ENCODE data around the gene MS4A12. TPM values are rescaled to one million over a fixed set of nuclear protein-coding genes. Genes with fewer than 3 reads are reported as not detected.

MS4A12 gene
- total RNA-seq, 1 experiment from 2014 or later: not detected

- Mint-ChIP-seq H3K36me3 (ENCODE audit: insufficient read depth in 1 of 3, low read depth in 3 of 3) (peaks cover 5 to 18% (median 8%) of the 10 kb centered on the region in 3 experiments), H3K9me3 (peaks cover 16 to 19% of the 10 kb centered on the region in 2 experiments), H3K27ac (no peak overlapping the region), H3K4me1 (peaks cover 0 to 5% of the 10 kb centered on the region in 2 experiments; a peak in 2 of 4 replicates), H3K4me3 (no peak overlapping the region), H3K27me3 (ENCODE audit: low read depth) (no peaks in the 10 kb centered on the region; the same call in 1 of the 2 replicates)
- H3K56ac ChIP-seq (ENCODE audit: insufficient read length, low read depth, low read length): no peak overlapping the region
- no peak overlapping the region for H2BK5ac ChIP-seq (ENCODE audit: insufficient read length, low read length)
- no peak overlapping the region for H3K9ac ChIP-seq (ENCODE audit: extremely low read depth, insufficient read length, low read length)
- TF ChIP-seq, protein P1, sequence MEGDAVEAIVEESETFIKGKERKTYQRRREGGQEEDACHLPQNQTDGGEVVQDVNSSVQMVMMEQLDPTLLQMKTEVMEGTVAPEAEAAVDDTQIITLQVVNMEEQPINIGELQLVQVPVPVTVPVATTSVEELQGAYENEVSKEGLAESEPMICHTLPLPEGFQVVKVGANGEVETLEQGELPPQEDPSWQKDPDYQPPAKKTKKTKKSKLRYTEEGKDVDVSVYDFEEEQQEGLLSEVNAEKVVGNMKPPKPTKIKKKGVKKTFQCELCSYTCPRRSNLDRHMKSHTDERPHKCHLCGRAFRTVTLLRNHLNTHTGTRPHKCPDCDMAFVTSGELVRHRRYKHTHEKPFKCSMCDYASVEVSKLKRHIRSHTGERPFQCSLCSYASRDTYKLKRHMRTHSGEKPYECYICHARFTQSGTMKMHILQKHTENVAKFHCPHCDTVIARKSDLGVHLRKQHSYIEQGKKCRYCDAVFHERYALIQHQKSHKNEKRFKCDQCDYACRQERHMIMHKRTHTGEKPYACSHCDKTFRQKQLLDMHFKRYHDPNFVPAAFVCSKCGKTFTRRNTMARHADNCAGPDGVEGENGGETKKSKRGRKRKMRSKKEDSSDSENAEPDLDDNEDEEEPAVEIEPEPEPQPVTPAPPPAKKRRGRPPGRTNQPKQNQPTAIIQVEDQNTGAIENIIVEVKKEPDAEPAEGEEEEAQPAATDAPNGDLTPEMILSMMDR (conservative IDR thresholded peaks at IDR 0.05): no peak
- no peak overlapping the region for H3T11ph ChIP-seq (ENCODE audit: low read length)
- no peak for DNase-seq
- H3K4me2 ChIP-seq (ENCODE audit: insufficient read depth, insufficient read length, low read length): no peak overlapping the region
- H4K91ac ChIP-seq (ENCODE audit: insufficient read length, low read depth, low read length): no peak overlapping the region
- H3K9me3 ChIP-seq (ENCODE audit: control insufficient read depth, low read depth, low read length): no peaks in the 10 kb centered on the region
- no peak overlapping the region for H2BK15ac ChIP-seq (ENCODE audit: low read depth, low read length)
- no peak overlapping the region for H2BK20ac ChIP-seq (ENCODE audit: low read depth, low read length, poor library complexity, severe bottlenecking)
- no peak overlapping the region for H4K8ac ChIP-seq (replicated peaks; ENCODE audit: insufficient read length, low read depth, low read length)
- H3K23me2 ChIP-seq (ENCODE audit: insufficient read length, low read depth, low read length, poor library complexity, severe bottlenecking): no peaks in the 10 kb centered on the region
- no peaks in the 10 kb centered on the region for H3K4me1 ChIP-seq (ENCODE audit: insufficient read depth, low read length)
- H3K27ac ChIP-seq (ENCODE audit: insufficient read length, low read depth, low read length): no peak overlapping the region
- no peaks in the 10 kb centered on the region for H3K79me2 ChIP-seq (ENCODE audit: insufficient read depth, low read length)
- no peaks in the 10 kb centered on the region for H3K27me3 ChIP-seq (ENCODE audit: insufficient read depth, low read length)
- H3K18ac ChIP-seq (ENCODE audit: insufficient read length, low read depth, low read length): no peak overlapping the region
- no peaks in the 10 kb centered on the region for H4K20me1 ChIP-seq (ENCODE audit: control insufficient read depth, insufficient read depth, insufficient read length)
- H3K14ac ChIP-seq (ENCODE audit: insufficient read depth, low read length): no peak overlapping the region
- no peak overlapping the region for H3K23ac ChIP-seq (ENCODE audit: insufficient read length, low read depth, low read length)
- H2AFZ ChIP-seq (ENCODE audit: low read length): no peak overlapping the region
- H2BK120ac ChIP-seq (ENCODE audit: low read depth, low read length, poor library complexity, severe bottlenecking): no peak overlapping the region
- no peak overlapping the region for H4K5ac ChIP-seq (ENCODE audit: insufficient read length, low read depth, low read length)
- no peak overlapping the region for H3K4ac ChIP-seq (ENCODE audit: low read depth, low read length)
- no peak overlapping the region for H2AK5ac ChIP-seq (ENCODE audit: insufficient read length, low read length)
- no peaks in the 10 kb centered on the region for H3K79me1 ChIP-seq (ENCODE audit: insufficient read depth, low read depth, low read length, poor library complexity, severe bottlenecking)
- no peak overlapping the region for H2BK12ac ChIP-seq (ENCODE audit: insufficient read length, low read depth, low read length)
- WGBS (ENCODE audit: extremely low coverage, insufficient read length, low lambda C conversion rate): no CpG with 5 or more reads among the region's 2 CpGs
Measured at GRCh38 chr11:60513496-60514460, 21.2 kb downstream of the MS4A12 start.

Measured in H9 (cell line).